Endothelial cell of umbilical vein (primary cell): ENCODE data around the gene TSGA10IP. TPM values are rescaled to one million over a fixed set of nuclear protein-coding genes. Genes with fewer than 3 reads are reported as not detected.

ENCODE experiments used
- BruUV-seq: library from RNA; stranded (reverse); fragments of 400-500 nt; replicated peaks from 2 replicates; lab custom pipeline; 2021; lab: Mats Ljungman, UMichigan
- CTCF ChIA-PET: fragments of 300-600, 350-600 bp; sonication (Branson Sonifier 250); formaldehyde crosslinking; loops from one replicate; lab custom pipeline; 2021; ENCODE audit warnings: antibody characterized with exemption, inconsistent platforms; lab: Charles Lee
- POLR2A ChIA-PET: fragments of 300-600, 350-600 bp; sonication (Branson Sonifier 250); formaldehyde crosslinking; loops from one replicate; lab custom pipeline; 2021; ENCODE audit warnings: antibody characterized with exemption, inconsistent platforms; lab: Charles Lee
- DNase-seq: peaks from one replicate; pipeline ENCODE4 v3.0.0-alpha.2; 2011; ENCODE audit warnings: low read depth, low spot score
- FAIRE-seq: peaks from 2 replicates; lab custom pipeline; 2011; peaks lifted over from hg19 to GRCh38; lab: Jason Lieb, UNC
- H2AFZ ChIP-seq: 2 replicates; pipeline ENCODE4 v1.6.0; 2012; ENCODE audit warnings: low read depth, low read length, control low read depth, inconsistent platforms
- H3K27ac ChIP-seq: 2 replicates; pipeline ENCODE4 v1.5.1; 2011; ENCODE audit warnings: low read depth, mild to moderate bottlenecking, control low read depth, low read length, moderate library complexity; ENCODE audit not compliant: insufficient read depth
- H3K27me3 ChIP-seq, 2 experiments: 2 replicates each; pipeline versions ENCODE4 v1.6.0 to v1.6.1; 2011; ENCODE audit warnings: low read length in 2 of 2, mixed read lengths in 1 of 2; ENCODE audit not compliant: control insufficient read depth in 2 of 2, insufficient read depth in 2 of 2
- H3K36me3 ChIP-seq, 2 experiments: 2 replicates in 1 of 2; 3 replicates in 1 of 2; pipeline ENCODE4 v1.5.1; 2011; ENCODE audit warnings: low read length in 2 of 2, mild to moderate bottlenecking in 1 of 2, moderate library complexity in 1 of 2; ENCODE audit not compliant: control insufficient read depth in 2 of 2, insufficient read depth in 2 of 2; ENCODE audit errors: extremely low read depth in 1 of 2
- H3K4me1 ChIP-seq: 3 replicates; pipeline ENCODE4 v1.5.1; 2011; ENCODE audit warnings: mild to moderate bottlenecking, low read length; ENCODE audit not compliant: control insufficient read depth, insufficient read depth; ENCODE audit errors: extremely low read depth
- H3K4me2 ChIP-seq: 2 replicates; pipeline ENCODE4 v1.6.1; 2011; ENCODE audit warnings: low read length, control low read depth, mixed read lengths; ENCODE audit not compliant: insufficient read depth
- H3K4me3 ChIP-seq, 3 experiments: fragments of 200-600 bp in 1 of 3; sonication (generic), shearing (Covaris generic) in 1 of 3; replicated peaks in 1 of 3; 2 replicates each; pipeline ENCODE4 v1.5.1; 2011 to 2016; ENCODE audit warnings: control low read depth in 3 of 3, low read length in 3 of 3, mild to moderate bottlenecking in 2 of 3, inconsistent platforms in 1 of 3, low read depth in 1 of 3, moderate library complexity in 1 of 3; ENCODE audit not compliant: insufficient read depth in 1 of 3
- H3K79me2 ChIP-seq: 2 replicates; pipeline ENCODE4 v1.6.0; 2012; ENCODE audit warnings: low read length, inconsistent platforms; ENCODE audit not compliant: control insufficient read depth, insufficient read depth
- H3K9ac ChIP-seq: replicated peaks from 2 replicates; pipeline ENCODE3; 2011; ENCODE audit warnings: low read length, control low read depth; ENCODE audit not compliant: insufficient read depth; ENCODE audit errors: extremely low read depth
- H3K9me1 ChIP-seq: replicated peaks from 3 replicates; pipeline ENCODE4 v1.6.0; 2011; ENCODE audit warnings: mild to moderate bottlenecking, low read length; ENCODE audit not compliant: control insufficient read depth, insufficient read depth; ENCODE audit errors: extremely low read depth
- H3K9me3 ChIP-seq: replicated peaks from 2 replicates; pipeline ENCODE4 v1.5.1; 2012; ENCODE audit warnings: low read length, inconsistent platforms; ENCODE audit not compliant: control insufficient read depth, insufficient read depth
- H4K20me1 ChIP-seq: replicated peaks from 2 replicates; pipeline ENCODE3; 2011; ENCODE audit warnings: mild to moderate bottlenecking, low read length; ENCODE audit not compliant: control insufficient read depth, insufficient read depth; ENCODE audit errors: extremely low read depth
- EZH2 ChIP-seq: IDR thresholded peaks from 2 replicates; pipeline ENCODE4 v1.6.1; 2012; ENCODE audit warnings: borderline replicate concordance, low read depth, mild to moderate bottlenecking, moderate library complexity, low read length, inconsistent platforms; ENCODE audit not compliant: severe bottlenecking
- FOS ChIP-seq: IDR thresholded peaks from 2 replicates; pipeline ENCODE4 v1.6.1; 2011; ENCODE audit warnings: mild to moderate bottlenecking, low read length, moderate library complexity, borderline replicate concordance; ENCODE audit not compliant: insufficient read depth
- GATA2 ChIP-seq: IDR thresholded peaks from 2 replicates; pipeline ENCODE4 v1.7.0; 2011; ENCODE audit warnings: low read depth, mild to moderate bottlenecking, moderate library complexity, mixed read lengths, low read length; ENCODE audit not compliant: insufficient read length, insufficient read depth
- JUN ChIP-seq: IDR thresholded peaks from 2 replicates; pipeline ENCODE4 v1.6.1; 2011; ENCODE audit warnings: borderline replicate concordance, low read depth; ENCODE audit not compliant: insufficient read length, insufficient read depth
- MYC ChIP-seq: IDR thresholded peaks from one replicate; pipeline ENCODE4 v1.6.1; 2011; ENCODE audit warnings: mild to moderate bottlenecking, low read depth, low read length
- POLR2A ChIP-seq: IDR thresholded peaks from 2 replicates; pipeline ENCODE4 v1.6.1; 2012; ENCODE audit warnings: low read depth, mild to moderate bottlenecking, control low read depth, low read length
- POLR2AphosphoS5 ChIP-seq: IDR thresholded peaks from 2 replicates; pipeline ENCODE4 v1.6.1; 2012; ENCODE audit warnings: low read depth, mild to moderate bottlenecking, control low read depth, low read length, moderate library complexity; ENCODE audit not compliant: insufficient read depth
- dilution Hi-C: fragments of 300-500 bp; cut with MboI; formaldehyde crosslinking; loops from one replicate; pipeline ENCODE4 v1.15.0; 2019; ENCODE audit warnings: low sequenced_read_pairs; ENCODE audit not compliant: extremely low pct_ligation_motif_present
- intact Hi-C: fragments of 100-400 bp; cut with micrococcal nuclease; formaldehyde crosslinking; loops from one replicate; pipeline ENCODE4 v1.10.0; 2022
- polyA plus RNA-seq, 4 experiments: library from polyadenylated mRNA; depleted of rRNA in 3 of 4; stranded (reverse) in 3 of 4; unstranded in 1 of 4; fragments of >200 nt; gene quantifications; 2 replicates each; pipeline versions ENCODE4 v1.2.1 to v1.2.3, GENCODE V29; 2011 to 2012; ENCODE audit warnings: missing spikeins in 1 of 4
- total RNA-seq: library from RNA; stranded (reverse); gene quantifications from 2 replicates; pipeline ENCODE4 v1.2.3, GENCODE V29; 2021
- TF ChIP-seq, protein P1 (sequence below), 2 donors: IDR thresholded peaks; 1 replicate in 1 of 2; 2 replicates in 1 of 2; pipeline ENCODE4 v1.5.1; 2011; ENCODE audit warnings: low read length in 2 of 2, mild to moderate bottlenecking in 2 of 2, moderate library complexity in 2 of 2, control low read depth in 1 of 2, inconsistent platforms in 1 of 2, low read depth in 1 of 2; ENCODE audit not compliant: insufficient read depth in 1 of 2; ENCODE audit errors: extremely low read depth in 1 of 2
- TF ChIP-seq, protein P2 (sequence below): IDR thresholded peaks from 2 replicates; pipeline ENCODE4 v1.6.1; 2011; ENCODE audit not compliant: insufficient read depth, insufficient read length

The TSGA10IP gene
- total and polyA plus RNA-seq, 2 donors (not counting 3 experiments of a cell fraction or from before 2014, with no cell fraction given): not detected

DNA sequence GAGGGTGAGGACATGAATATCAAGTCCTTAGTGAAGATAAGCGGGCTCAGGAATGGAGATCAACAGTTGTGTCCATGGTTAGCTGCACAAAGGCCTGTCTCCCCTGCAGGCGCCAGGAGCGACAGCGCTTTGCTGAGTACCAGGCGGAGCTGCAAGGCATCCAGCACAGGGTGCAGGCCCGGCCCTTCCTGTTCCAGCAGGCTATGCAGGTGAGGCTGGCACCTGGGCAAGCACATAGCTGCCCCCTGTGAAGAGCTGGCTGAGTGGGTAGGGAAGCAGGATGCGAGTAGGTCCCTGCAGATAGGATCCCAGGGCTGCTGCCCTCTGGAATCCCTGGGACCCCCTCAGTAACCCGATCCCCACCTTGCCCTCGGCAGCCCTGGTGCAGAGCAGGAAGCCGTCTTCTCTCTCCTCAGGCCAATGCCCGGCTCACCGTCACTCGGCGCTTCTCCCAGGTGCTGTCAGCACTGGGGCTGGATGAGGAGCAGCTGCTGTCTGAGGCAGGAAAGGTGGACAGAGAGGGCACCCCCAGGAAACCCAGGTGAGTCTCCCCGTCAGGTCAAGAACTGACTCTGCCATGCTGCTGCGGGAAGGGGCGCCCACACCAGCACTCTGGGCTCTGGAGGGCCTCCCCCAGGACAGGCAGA is 13.6 kb downstream of the TSGA10IP start:
- DNase-seq (no peak), FAIRE-seq (no peak)
- H3K4me1 ChIP-seq: peaks cover 11% of the 10 kb centered on the region
- H3K4me2 ChIP-seq: no peak overlapping the region
- ChIA-PET CTCF (interaction anchor here (0.5 to 1.5 kb wide), 2 partner anchors 12 to 1656 kb away, joined by 3 to 4 read pairs; no protein-coding TSS in a partner anchor), POLR2A (no interaction called here)
- no TSS peak for BruUV-seq
- H2AFZ ChIP-seq: no peak overlapping the region
- no peaks in the 10 kb centered on the region for H3K27me3 ChIP-seq
- peaks cover 21% of the 10 kb centered on the region for H3K79me2 ChIP-seq
- H3K36me3 ChIP-seq: no peaks in the 10 kb centered on the region
- no peaks in the 10 kb centered on the region for H4K20me1 ChIP-seq
- dilution Hi-C loops: no loop called here
- H3K4me3 ChIP-seq: no peak overlapping the region
- no peak overlapping the region for H3K9ac ChIP-seq
- H3K27ac ChIP-seq: no peak overlapping the region
- TF ChIP-seq JUN: no peak
- no peak for TF ChIP-seq MYC
- TF ChIP-seq, protein P1, sequence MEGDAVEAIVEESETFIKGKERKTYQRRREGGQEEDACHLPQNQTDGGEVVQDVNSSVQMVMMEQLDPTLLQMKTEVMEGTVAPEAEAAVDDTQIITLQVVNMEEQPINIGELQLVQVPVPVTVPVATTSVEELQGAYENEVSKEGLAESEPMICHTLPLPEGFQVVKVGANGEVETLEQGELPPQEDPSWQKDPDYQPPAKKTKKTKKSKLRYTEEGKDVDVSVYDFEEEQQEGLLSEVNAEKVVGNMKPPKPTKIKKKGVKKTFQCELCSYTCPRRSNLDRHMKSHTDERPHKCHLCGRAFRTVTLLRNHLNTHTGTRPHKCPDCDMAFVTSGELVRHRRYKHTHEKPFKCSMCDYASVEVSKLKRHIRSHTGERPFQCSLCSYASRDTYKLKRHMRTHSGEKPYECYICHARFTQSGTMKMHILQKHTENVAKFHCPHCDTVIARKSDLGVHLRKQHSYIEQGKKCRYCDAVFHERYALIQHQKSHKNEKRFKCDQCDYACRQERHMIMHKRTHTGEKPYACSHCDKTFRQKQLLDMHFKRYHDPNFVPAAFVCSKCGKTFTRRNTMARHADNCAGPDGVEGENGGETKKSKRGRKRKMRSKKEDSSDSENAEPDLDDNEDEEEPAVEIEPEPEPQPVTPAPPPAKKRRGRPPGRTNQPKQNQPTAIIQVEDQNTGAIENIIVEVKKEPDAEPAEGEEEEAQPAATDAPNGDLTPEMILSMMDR (IDR thresholded peaks at IDR 0.05; ENCODE audit: extremely low read depth in 1 of 2, insufficient read depth in 1 of 2, low read depth in 1 of 2, low read length in 2 of 2): no peak
- TF ChIP-seq FOS: no peak
- TF ChIP-seq POLR2AphosphoS5: no peak
- TF ChIP-seq POLR2A: no peak
- TF ChIP-seq EZH2: no peak
- TF ChIP-seq, protein P2, sequence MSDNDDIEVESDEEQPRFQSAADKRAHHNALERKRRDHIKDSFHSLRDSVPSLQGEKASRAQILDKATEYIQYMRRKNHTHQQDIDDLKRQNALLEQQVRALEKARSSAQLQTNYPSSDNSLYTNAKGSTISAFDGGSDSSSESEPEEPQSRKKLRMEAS: no peak
- no peak for TF ChIP-seq GATA2
- intact Hi-C loops: no loop called here
- H3K9me3 ChIP-seq: no peaks in the 10 kb centered on the region
- no peaks in the 10 kb centered on the region for H3K9me1 ChIP-seq
